GM10248 (cell line): ENCODE results near the gene RAD51B.
"Not testable (repeated sequence)": the region's sequence is repeated elsewhere in the genome, so short reads cannot be mapped to it uniquely, and the experiment has no call there.

Source experiments
- CTCF ChIA-PET: fragments of 300-600 bp; sonication (Branson Sonifier 250); formaldehyde crosslinking; extraction: SDS; loops from one replicate; lab custom pipeline; 2021; ENCODE audit warnings: antibody characterized with exemption; lab: Yijun Ruan, JAX
- POLR2A ChIA-PET: fragments of 350-650 bp; sonication (Branson Sonifier 250); formaldehyde crosslinking; extraction: SDS; loops from one replicate; lab custom pipeline; 2020; ENCODE audit warnings: antibody characterized with exemption; lab: Yijun Ruan, JAX
- DNase-seq: peaks from one replicate; pipeline ENCODE4 v3.0.0; 2012; ENCODE audit errors: extremely low spot score
- CTCF ChIP-seq: IDR thresholded peaks from 2 replicates; pipeline ENCODE4 v1.5.1; 2012; ENCODE audit warnings: mild to moderate bottlenecking, low read depth; ENCODE audit errors: extremely low read depth, missing control alignments, control extremely low read depth

RAD51B gene

DNA sequence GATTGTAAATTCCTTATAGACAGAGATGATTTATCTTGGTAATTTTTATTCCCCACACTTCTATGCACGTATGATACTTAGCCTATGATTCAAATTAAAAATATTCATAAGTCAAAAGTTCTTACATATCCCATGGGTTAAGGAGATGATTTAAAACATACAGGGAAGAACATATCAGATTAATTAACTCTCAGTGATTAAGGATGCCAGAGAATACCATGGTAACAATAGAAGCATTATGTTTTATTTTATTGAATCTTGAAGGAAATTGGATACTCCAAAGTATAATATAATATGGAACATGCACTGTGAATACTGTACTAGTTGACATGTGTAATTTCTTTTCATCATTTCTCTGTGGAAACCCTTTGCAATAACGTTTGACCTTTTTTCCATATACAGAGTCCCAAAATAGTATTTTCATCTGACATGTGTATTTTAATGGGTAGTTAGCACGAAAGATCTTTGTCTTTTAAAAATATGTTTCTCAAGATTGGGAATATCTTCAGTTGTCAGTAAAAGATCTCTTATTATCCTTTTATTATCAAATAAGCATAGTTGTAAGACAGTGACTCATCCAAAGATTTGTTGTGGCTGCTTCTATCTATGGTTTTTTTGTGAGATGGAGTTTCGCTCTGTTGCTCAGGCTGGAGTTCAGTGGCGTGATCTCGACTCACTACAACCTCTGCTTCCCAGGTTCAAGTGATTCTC is 166.7 kb downstream of the RAD51B start:
- ChIA-PET POLR2A (no interaction called here), CTCF (no interaction called here)
- no peak for DNase-seq
- TF ChIP-seq CTCF = no peak

DNA sequence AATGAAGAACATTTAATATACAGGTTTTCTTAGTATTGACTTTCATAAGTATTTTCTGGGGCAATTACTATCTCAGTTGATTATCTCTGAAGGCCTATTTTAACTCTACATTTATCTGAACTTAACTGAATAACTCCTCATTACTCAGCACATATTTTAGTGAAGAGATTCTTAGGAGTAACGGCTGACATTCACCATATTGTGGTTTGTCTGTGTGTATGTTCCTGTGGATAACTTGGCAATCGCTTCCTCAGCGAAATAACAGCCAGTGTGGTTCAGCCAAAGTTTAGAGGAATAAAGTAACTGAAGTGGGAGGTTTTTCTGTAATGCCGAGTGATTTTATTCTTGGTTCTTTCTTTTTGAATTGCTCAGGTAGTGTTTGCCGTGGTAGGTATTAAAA is 168.0 kb downstream of the RAD51B start:
- CTCF ChIA-PET = no interaction called here
- no peak for TF ChIP-seq CTCF
- POLR2A ChIA-PET = no interaction called here
- DNase-seq = no peak

- POLR2A ChIA-PET, DNase-seq: not testable (repeated sequence)
- CTCF ChIA-PET = interaction anchor here (1.0 kb wide), 1 partner anchor 50 kb away, joined by 3 read pairs; no protein-coding TSS in a partner anchor
These were observed 168.6 kb downstream of the RAD51B start for GRCh38 chr14:67988210-67988609.

DNA sequence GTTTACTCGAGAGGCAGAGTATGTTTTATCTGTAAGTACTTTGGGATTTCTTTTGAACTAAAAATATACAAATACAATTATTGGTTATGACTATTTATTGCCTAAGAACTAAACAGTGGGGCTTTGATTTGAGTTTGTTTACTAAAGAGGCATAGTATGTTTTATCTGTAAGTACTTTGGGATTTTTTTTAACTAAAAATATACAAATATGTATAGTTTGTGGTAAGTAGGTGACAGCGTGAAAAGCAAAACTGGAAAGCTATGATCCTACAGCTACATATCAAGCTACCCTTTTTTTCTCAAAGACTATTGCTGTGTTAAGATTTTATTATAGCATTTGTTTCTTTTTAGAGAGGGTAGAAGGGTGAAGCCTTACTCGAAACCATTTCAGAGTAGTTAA is 171.0 kb downstream of the RAD51B start:
- ChIA-PET POLR2A (no interaction called here), CTCF (no interaction called here)
- TF ChIP-seq CTCF = no peak
- DNase-seq = no peak

DNA sequence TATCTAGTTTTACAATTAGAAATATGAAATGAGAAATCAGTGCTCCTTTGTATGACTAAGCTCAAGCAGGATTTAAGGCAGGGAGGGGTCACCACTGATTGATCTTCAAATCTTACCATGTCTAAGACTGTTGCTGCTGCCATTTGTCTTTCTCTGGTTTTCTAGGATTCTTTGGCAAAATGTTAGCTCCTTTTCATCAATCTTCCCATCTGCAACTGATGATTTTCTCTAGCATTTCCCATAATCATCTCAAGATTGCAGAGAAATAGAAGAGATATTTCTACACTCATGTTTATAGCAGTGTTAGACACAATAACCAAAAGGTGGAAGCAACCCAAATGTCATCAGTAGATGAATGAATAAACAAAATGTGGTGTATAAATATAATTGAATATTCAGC is 175.0 kb downstream of the RAD51B start:
- DNase-seq = no peak
- ChIA-PET POLR2A (no interaction called here), CTCF (interaction anchor here (0.6 to 1.3 kb wide), 4 partner anchors 10 to 46 kb away, joined by 3 to 4 read pairs (median 3); no protein-coding TSS in a partner anchor)
- no peak for TF ChIP-seq CTCF

DNA sequence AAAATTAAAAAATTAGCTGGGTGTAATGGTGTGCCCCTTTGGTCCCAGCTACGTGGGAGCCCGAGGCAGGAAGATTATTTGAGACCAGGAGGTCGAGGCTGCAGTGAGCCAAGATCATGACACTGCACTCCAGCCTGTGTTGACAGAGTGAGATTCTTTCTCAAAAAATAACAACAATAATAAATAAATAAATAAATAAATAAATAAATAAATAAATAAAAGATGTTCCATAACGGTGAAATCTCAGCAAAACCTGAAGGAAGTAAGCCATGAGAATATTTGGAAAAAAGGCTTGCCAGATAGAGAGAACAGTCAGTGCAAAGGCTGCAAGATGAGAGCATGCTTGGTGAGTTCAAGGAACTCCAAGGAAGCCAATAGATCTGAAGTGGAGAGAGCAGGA is 176.7 kb downstream of the RAD51B start:
- no peak for DNase-seq
- ChIA-PET CTCF (no interaction called here), POLR2A (no interaction called here)
- TF ChIP-seq CTCF = no peak

DNA sequence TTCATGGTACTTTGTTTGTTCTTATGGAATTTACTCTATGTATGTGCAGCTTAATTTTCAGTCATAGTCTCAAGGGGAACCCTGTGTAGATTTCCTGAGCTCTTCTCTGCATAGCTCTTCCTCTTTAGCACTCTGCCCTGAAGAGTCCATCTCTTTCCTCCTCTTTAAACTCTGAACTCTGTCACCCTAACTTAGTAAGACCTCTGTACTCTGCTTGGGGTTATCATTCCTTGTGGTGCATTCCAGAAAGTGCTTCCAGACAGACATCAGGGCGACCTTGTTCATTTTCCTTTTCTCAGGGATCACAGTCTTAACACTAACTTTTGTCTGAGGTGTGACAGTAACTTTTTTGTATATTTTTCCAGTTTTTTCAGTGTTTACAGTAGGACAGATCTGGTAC is 179.3 kb downstream of the RAD51B start:
- no peak for DNase-seq

More for the DNA sequence above, 179.3 kb downstream of the RAD51B start:
- TF ChIP-seq CTCF = no peak
- ChIA-PET CTCF (interaction anchor here (1.0 to 1.3 kb wide), 2 partner anchors 55 to 65 kb away, joined by 3 read pairs; no protein-coding TSS in a partner anchor), POLR2A (no interaction called here)
